A172 (cell line): Measurements from ENCODE around the gene ARL8B. TPM values are rescaled to one million over a fixed set of nuclear protein-coding genes. Genes with fewer than 3 reads are reported as not detected.
"Not testable (repeated sequence)": the region's sequence is repeated elsewhere in the genome, so short reads cannot be mapped to it uniquely, and the experiment has no call there.

ENCODE experiments used
- DNase-seq: peaks from one replicate; pipeline ENCODE4 v3.0.0-alpha.2; 2015; ENCODE audit warnings: low spot score
- total RNA-seq: library from RNA; depleted of rRNA; stranded (reverse); fragments of >200 nt; shearing (Covaris generic); gene quantifications from 2 replicates; pipeline ENCODE4 v1.2.3, GENCODE V29; 2014

The ARL8B gene
- total RNA-seq, 1 experiment from 2014 or later: 72.2 TPM

DNA sequence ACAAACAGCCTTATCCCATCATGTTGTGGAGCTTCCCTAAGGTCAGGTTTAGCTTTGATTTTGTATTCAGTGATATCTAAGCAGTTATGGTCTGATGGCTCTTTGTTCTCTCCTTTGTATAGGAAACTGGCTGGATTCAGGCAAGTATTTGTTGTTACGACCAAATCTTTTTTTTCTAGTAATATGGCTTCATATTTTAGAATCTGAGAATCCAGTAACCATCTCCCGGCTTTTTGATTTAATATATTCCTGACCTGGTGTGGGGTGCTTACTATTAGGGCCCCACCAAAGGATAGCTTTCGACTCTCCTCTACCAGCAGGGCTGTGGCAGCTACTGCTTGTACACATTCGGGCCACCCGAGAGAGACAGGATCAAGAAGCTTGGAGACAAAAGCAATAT lies 23.0 kb downstream of the ARL8B start:
- DNase-seq: no peak

- DNase-seq: not testable (repeated sequence)
These were observed 25.1 kb downstream of the ARL8B start for GRCh38 chr3:5147152-5147551.

- DNase-seq: no peak
These were observed 27.3 kb downstream of the ARL8B start for GRCh38 chr3:5149306-5149880.

GRCh38 chr3:5151586-5151985 lies 29.5 kb downstream of the ARL8B start:
- no peak for DNase-seq

DNA sequence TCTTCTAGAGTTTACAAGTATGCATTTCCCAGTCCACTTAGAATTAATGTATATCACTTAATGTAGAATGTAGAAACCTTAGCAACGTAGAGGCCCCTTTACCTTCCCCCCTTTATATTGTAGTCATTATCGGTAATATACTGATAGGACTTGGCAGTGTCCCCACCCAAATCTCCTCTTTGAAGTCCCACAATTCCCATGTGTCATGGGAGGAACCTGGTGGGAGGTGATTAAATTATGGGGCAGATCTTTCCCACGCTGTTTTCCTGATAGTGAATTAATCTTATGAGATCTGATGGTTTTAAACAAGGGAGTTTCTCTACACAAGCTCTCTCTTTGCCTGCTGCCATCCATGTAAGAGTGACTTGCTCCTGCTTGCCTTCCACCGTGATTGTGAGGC lies 31.0 kb downstream of the ARL8B start:
- no peak for DNase-seq

- DNase-seq: no peak
These were observed 33.1 kb downstream of the ARL8B start for GRCh38 chr3:5155241-5155640.

DNA sequence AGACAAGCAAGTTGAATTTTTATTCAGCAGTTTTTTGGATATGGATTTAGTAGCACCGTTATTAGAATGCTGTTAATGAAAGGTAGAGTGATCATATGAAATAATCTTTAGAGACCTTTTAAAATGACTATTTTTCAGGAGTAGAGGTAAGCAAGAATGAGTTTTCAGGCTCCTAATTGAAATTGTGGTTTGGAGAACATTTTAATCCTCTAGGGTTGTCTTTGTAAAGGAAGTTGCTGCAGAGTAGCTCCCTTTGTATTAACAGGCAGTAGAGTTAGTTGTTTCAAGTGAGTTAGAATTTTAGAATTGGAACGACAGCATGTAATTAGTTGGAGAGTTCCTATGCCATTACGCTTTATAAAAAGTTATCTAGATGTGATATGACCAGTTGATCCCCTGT lies 38.2 kb downstream of the ARL8B start:
- DNase-seq: no peak

DNA sequence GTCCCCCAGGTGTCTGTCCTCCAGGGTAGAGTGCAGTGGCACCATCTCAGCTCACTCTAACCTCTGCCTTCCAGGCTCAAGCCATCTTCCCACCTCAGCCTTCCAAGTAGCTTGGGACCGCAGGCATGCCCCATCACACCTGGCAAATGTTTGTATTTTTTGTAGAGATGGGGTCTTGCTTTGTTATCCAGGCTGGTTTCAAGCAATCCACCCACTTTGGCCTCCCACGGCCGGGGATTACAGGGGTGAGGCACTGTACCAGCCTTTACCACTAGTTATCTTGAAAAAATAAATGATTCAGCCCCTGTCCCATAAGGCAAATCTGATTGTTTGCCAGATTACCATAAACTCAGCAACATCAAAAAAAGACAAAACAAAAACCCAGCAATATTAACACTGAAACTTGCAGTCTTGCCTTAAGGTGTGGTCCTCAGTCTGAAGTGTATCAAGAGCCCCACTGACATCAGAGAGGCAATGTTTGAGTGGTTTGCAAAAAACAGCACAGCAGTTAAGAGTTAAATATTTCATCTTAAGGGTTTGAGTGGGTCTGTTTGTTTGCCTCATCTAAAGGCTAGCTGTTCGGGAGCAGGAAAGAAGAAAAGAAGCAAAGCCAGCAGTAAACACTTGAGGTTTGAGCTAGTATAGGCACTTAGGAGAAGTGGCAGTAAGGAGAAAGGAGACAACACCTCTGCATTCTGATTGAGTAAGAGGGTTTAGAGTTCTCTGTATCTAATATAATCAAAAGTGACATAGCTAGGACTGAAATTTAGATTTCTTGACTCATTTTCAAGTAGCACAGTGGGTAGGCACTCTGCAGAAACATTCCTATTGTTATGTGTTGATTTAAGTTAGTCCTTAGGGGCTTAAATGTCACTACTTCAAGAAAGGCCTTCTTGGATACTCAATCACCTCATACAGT lies 39.1 kb downstream of the ARL8B start:
- DNase-seq: peak; percentile 29

DNA sequence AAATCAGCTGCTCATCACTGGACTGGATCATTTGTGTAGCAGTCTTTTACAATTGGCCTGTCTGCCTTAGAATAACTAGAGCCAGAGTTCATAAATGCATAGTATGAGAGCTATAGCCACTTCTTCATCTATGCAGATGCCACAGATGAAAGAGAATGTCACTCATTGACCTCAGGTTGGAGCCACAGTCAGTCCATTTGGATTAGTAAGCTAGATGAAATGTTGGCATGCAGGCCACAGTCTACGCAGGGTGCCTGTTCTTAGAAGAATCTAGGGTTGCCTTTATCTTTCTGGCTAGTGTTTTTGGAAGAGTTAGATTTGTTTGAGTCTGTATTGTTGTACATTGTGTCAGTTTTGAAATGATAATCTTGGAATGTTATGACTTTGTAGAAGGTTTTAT lies 40.0 kb downstream of the ARL8B start:
- peak; percentile 82 for DNase-seq

DNA sequence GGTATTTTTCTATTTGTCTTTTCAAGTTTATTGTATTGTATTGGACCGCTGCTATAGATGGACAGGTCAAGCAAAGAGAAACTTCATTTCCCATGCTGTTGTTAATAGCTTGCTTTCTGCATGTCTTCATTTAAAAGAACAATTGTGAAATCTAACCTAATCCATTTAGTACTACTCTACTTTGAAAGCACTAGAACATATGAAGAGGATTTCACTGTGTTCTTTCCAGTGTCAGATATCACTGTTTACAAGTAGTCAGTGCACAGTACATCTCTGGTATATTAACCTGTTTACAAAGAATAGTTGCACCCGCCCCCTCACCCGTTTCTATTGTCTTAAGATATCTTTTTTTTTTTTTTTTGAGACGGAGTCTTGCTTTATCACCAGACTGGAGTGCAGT lies 43.6 kb downstream of the ARL8B start:
- no peak for DNase-seq

- DNase-seq: no peak
These were observed 44.8 kb downstream of the ARL8B start for GRCh38 chr3:5166846-5167245.

DNA sequence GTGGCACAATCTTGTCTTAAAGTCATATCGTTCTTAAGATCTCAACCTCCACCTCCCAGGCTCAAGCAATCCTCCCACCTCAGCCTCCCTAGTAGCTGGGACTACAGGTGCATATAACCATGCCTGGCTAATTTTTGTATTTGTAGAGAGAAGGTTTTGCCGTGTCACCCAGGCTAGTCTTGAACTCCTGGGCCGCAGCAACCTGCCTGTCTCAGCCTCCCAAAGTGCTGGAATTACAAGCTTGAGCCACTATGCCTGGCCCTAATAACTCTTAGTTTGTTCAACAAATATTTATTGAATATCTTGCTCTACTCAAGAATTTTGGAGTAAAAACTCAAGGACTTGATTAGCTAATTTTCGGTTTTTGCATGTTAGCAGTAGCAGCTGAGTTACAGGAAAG lies 46.0 kb downstream of the ARL8B start:
- DNase-seq: no peak

GRCh38 chr3:5169807-5170206 lies 47.7 kb downstream of the ARL8B start:
- no peak for DNase-seq

DNA sequence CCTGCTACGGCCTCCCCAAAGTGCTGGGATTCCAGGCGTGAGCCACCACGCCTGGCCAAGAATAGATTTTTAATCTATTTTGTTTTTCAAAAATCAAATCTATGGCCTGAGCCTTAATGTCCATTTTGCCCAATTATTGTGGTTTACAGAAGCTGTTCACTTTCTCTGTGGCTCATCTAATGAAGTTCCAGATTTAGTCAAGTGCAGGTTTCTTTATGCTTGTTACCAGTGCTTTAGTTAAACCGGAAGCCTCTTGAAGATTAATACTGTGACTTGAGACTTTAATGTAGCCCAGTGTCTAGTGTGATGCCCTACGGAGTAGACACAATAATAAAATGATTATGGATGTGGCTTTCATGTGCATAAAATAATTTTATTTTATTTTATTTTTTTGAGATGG lies 48.9 kb downstream of the ARL8B start:
- no peak for DNase-seq

DNA sequence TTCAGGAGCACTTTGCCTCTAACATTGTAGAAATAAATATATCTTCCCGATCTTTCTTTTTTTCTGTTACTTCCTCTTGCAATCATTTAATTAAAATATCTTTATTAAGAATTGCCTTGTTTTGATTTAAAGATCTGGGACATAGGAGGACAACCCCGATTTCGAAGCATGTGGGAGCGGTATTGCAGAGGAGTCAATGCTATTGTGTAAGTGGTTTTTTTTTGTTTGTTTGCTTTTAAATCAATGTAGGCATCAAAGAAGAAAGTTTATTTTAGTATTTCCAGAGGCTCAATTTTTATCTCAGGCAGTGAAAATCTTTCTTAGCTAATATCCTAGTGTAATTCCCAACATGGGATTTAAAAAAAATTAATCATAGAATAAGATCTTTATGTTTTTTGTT lies 49.9 kb downstream of the ARL8B start:
- no peak for DNase-seq

- DNase-seq: not testable (repeated sequence)
These were observed 56.9 kb downstream of the ARL8B start for GRCh38 chr3:5179036-5179435.

- DNase-seq: no peak
These were observed 59.5 kb downstream of the ARL8B start for GRCh38 chr3:5181469-5182141.

DNA sequence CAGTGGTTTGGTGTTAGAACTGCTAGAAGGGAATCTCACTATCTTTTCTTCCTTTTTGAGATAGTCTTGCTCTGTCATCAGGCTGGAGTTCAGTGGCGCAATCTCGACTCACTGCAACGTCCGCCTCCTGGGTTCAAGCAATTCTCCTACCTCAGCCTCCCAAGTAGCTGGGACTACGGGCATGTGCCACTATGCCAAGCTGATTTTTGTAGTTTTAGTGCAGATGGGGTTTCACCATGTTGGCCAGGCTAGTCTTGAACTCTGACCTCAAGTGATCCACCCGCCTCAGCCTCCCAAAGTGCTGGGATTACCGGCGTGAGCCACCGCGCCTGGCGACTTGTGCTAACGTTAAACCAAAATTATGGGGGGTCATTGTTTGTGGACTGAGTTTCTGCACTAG lies 61.6 kb downstream of the ARL8B start:
- DNase-seq: not testable (repeated sequence)

- no peak for DNase-seq
These were observed 62.4 kb downstream of the ARL8B start for GRCh38 chr3:5184499-5184898.

GRCh38 chr3:5185093-5185673 lies 63.1 kb downstream of the ARL8B start:
- no peak for DNase-seq

DNA sequence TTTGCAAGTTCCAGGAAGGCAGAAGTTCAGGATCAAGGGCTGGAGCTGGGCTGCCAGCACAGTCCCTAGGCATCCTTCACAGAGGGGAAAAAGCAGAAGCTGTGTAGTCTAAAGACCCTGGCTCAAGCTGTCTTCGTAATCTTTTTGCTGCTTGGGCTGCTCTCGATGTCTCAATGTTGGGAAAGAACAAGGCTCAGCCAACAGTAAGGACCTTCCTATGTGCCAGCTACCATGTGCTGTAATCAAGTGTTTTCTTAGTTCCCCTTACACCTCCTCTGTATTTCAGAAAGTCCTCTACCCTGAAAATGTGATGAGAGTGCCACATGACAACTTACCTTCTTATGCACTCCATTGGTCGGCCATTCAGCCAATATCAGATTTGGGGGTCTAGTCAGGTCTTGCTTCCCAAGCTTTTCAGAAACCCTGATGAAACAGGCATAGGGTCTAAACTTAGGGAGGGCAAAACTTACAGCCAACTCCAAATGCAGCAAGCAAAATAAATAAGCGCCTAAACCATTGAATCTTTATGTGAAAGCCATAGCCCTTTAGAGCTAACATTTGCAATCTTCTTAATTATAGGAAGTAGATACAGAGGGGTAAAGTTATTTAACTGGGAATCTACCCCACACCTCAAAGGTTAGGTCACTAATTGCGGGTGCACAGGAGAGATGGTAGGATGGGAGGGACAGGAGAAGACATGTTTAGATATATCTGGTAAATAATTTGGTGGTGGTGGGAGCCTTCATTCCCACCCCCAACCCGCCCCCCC lies 64.2 kb downstream of the ARL8B start:
- no peak for DNase-seq

- no peak for DNase-seq
These were observed 64.7 kb downstream of the ARL8B start for GRCh38 chr3:5186858-5187155.
